Activated naive CD8-positive, alpha-beta T cell treated with anti-CD3 and anti-CD28 coated beads for 36 hours (primary cell): ENCODE measurements around the gene TNRC18. TPM values are rescaled to one million over a fixed set of nuclear protein-coding genes. Genes with fewer than 3 reads are reported as not detected.
"Not testable (repeated sequence)": the region's sequence is repeated elsewhere in the genome, so short reads cannot be mapped to it uniquely, and the experiment has no call there.

ENCODE experiments used
- DNase-seq: peaks from one replicate; pipeline ENCODE4 v3.0.0; 2021
- H3K27ac Mint-ChIP-seq: one replicate; pipeline ENCODE4 v1.8.0; 2022; ENCODE audit warnings: mild to moderate bottlenecking, moderate library complexity, mixed read lengths
- H3K27me3 Mint-ChIP-seq: one replicate; pipeline ENCODE4 v1.8.0; 2022; ENCODE audit warnings: mild to moderate bottlenecking, mixed read lengths
- H3K36me3 Mint-ChIP-seq: one replicate; pipeline ENCODE4 v1.8.0; 2021; ENCODE audit warnings: mild to moderate bottlenecking, mixed read lengths
- H3K4me1 Mint-ChIP-seq: one replicate; pipeline ENCODE4 v1.8.0; 2021; ENCODE audit warnings: mixed read lengths
- H3K4me3 Mint-ChIP-seq: one replicate; pipeline ENCODE4 v1.8.0; 2022; ENCODE audit warnings: mild to moderate bottlenecking, moderate library complexity, mixed read lengths
- H3K9me3 Mint-ChIP-seq: one replicate; pipeline ENCODE4 v1.8.0; 2022; ENCODE audit warnings: mixed read lengths
- total RNA-seq, 2 experiments: library from RNA; stranded (reverse); gene quantifications; one replicate each; pipeline ENCODE4 v1.2.3, GENCODE V29; 2021

The TNRC18 gene
- total RNA-seq, 2 experiments from 2014 or later: 47.6 to 48.0 TPM

- Mint-ChIP-seq H3K4me3 (no peak overlapping the region), H3K9me3 (no peaks in the 10 kb centered on the region), H3K4me1 (peaks cover 21% of the 10 kb centered on the region), H3K36me3 (peaks cover 9% of the 10 kb centered on the region), H3K27me3 (no peaks in the 10 kb centered on the region), H3K27ac (no peak overlapping the region)
- DNase-seq: no peak
These were observed 39.0 kb downstream of the TNRC18 start for GRCh38 chr7:5384618-5385017.

DNA sequence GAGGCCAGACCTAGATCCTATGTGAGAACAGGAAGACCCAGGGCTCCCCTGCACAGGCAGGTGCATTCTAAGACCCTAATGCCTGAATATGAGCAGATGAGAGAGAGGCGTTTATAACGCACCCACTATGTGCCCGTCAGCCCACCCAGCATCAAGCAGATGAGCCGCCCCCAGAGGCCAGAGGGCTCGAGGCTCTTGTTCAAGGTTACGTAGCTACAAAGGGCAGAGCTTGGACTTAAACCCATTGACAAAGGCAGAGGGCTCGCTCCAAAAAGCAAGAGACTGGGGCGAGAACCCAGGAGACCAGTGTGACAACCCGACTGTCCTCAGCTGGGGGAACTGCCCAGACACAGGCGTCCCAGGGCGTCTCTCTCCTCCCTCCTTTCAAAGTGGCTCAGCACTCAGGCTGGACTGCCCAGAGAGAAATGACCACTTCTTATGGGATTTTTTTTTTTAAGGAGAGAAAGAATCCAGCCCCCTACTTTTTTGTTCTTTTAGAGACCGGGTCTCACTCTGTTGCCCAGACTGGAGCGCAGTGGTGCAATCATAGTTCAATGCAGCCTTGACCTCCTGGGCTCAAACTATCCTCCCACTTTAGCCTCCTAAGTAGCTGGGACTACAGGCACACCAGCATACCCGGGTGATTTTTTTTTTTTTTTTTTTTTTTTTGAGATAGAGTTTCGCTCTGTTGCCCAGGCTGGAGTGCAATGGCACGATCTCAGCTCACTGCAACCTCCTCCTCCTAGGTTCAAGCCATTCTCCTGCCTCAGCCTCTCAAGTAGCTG is 40.1 kb downstream of the TNRC18 start:
- Mint-ChIP-seq H3K4me3 (no peak overlapping the region), H3K27ac (no peak overlapping the region), H3K27me3 (no peaks in the 10 kb centered on the region), H3K36me3 (peaks cover 9% of the 10 kb centered on the region), H3K4me1 (peaks cover 21% of the 10 kb centered on the region), H3K9me3 (no peaks in the 10 kb centered on the region)
- DNase-seq: no peak

DNA sequence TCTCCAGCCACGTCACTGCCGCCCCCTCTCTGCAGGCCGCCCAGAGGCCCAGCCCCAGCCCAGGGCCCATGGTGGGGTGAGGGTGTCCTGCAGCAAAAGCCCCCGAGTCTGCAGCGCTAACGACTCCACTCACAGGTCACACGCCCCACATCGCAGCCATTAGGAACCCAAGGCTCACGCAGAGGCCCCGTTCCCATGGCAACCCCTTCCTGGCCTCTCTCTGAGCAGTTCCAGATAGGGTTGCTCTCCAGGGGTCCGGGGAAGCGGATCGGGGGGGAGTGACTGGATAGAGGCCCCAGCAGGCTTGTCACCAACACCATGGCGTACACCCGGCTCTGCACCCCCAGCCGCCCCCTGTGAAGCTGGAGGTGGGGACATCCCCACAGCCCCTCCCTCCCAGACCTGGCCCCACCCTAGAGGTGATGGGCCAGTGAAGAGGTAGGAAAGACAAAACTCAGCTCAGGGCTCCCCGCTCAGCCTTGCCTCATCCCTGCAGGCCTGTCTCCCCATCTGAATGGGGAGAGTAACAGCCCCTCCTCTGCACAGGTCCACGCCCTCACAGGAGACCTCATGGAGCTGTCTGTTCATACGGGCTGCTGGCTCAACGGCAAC is 41.2 kb downstream of the TNRC18 start:
- Mint-ChIP-seq H3K4me3 (no peak overlapping the region), H3K36me3 (peaks cover 11% of the 10 kb centered on the region), H3K27ac (no peak overlapping the region), H3K9me3 (no peaks in the 10 kb centered on the region), H3K4me1 (peaks cover 23% of the 10 kb centered on the region), H3K27me3 (no peaks in the 10 kb centered on the region)
- DNase-seq: no peak

- H3K4me3 Mint-ChIP-seq: no peak overlapping the region
- H3K27ac Mint-ChIP-seq: no peak overlapping the region
- no peaks in the 10 kb centered on the region for H3K27me3 Mint-ChIP-seq
These were observed 42.4 kb downstream of the TNRC18 start for GRCh38 chr7:5381071-5381772.

DNA sequence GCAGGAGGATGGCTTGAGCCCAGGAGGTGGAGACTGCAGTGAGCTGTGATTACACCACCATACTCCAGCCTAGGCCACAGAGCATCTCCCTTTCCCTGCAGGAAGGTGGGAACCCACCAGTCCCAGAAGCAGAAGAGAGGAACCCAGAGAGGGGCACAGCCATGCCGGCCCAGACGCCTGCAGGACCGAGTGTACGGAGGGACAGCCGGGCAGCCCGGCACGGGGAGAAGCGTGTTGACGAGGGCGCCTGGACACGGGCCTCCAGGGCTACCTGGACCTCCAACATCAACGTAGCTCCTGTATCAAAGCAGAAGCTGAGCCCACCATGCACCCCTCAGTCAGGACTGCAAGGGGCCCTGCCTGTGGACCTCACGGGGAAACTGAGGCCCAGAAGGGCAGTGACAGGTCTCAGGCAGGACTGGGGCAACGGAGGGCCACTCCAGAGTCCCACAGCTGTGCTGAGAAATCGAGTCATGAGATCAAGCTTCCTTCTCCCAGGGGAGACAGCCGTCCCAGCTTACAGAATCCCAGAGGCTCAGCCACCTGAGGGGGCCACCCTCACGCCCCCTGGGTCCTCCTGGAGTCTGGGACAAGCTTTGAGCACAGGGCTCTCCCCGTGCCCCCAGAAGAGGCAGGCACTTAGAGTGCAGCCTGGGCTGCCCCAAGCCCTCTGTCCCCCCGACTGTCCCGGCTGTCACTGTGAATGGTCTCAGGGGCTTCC is 43.1 kb downstream of the TNRC18 start:
- H3K4me1 Mint-ChIP-seq: peaks cover 21% of the 10 kb centered on the region

More at GRCh38 chr7:5381071-5381772, 42.4 kb downstream of the TNRC18 start:
- peaks cover 23% of the 10 kb centered on the region for H3K4me1 Mint-ChIP-seq
- no peaks in the 10 kb centered on the region for H3K9me3 Mint-ChIP-seq
- DNase-seq: no peak
- H3K36me3 Mint-ChIP-seq: peaks cover 5% of the 10 kb centered on the region

GRCh38 chr7:5379546-5379945 is 44.1 kb downstream of the TNRC18 start:
- peaks cover 3% of the 10 kb centered on the region for H3K36me3 Mint-ChIP-seq
- DNase-seq: no peak
- H3K4me1 Mint-ChIP-seq: peaks cover 17% of the 10 kb centered on the region
- no peaks in the 10 kb centered on the region for H3K9me3 Mint-ChIP-seq
- H3K27ac Mint-ChIP-seq: no peak overlapping the region
- H3K27me3 Mint-ChIP-seq: no peaks in the 10 kb centered on the region
- H3K4me3 Mint-ChIP-seq: no peak overlapping the region

More for the DNA sequence above, 43.1 kb downstream of the TNRC18 start:
- Mint-ChIP-seq H3K36me3 (peaks cover 3% of the 10 kb centered on the region), H3K4me3 (no peak overlapping the region), H3K27me3 (no peaks in the 10 kb centered on the region), H3K9me3 (no peaks in the 10 kb centered on the region), H3K27ac (no peak overlapping the region)
- DNase-seq: no peak

- peaks cover 8% of the 10 kb centered on the region for H3K4me1 Mint-ChIP-seq
- no peak overlapping the region for H3K27ac Mint-ChIP-seq
- no peaks in the 10 kb centered on the region for H3K9me3 Mint-ChIP-seq
- no peak for DNase-seq
- no peaks in the 10 kb centered on the region for H3K27me3 Mint-ChIP-seq
- peaks cover 6% of the 10 kb centered on the region for H3K36me3 Mint-ChIP-seq
- H3K4me3 Mint-ChIP-seq: no peak overlapping the region
These were observed 45.8 kb downstream of the TNRC18 start for GRCh38 chr7:5377816-5378215.

- Mint-ChIP-seq H3K27ac (no peak overlapping the region), H3K4me3 (no peak overlapping the region), H3K27me3 (no peaks in the 10 kb centered on the region), H3K36me3 (peaks cover 6% of the 10 kb centered on the region), H3K9me3 (no peaks in the 10 kb centered on the region), H3K4me1 (peaks cover 7% of the 10 kb centered on the region)
- no peak for DNase-seq
These were observed 46.4 kb downstream of the TNRC18 start for GRCh38 chr7:5377279-5377678.

- H3K4me3 Mint-ChIP-seq: no peak overlapping the region
- DNase-seq: no peak
- no peak overlapping the region for H3K27ac Mint-ChIP-seq
- peaks cover 3% of the 10 kb centered on the region for H3K4me1 Mint-ChIP-seq
- H3K9me3 Mint-ChIP-seq: no peaks in the 10 kb centered on the region
- peaks cover 6% of the 10 kb centered on the region for H3K36me3 Mint-ChIP-seq
- no peaks in the 10 kb centered on the region for H3K27me3 Mint-ChIP-seq
These were observed 47.7 kb downstream of the TNRC18 start for GRCh38 chr7:5375925-5376324.

GRCh38 chr7:5374464-5374863 is 49.2 kb downstream of the TNRC18 start:
- H3K9me3 Mint-ChIP-seq: no peaks in the 10 kb centered on the region
- peaks cover 5% of the 10 kb centered on the region for H3K4me1 Mint-ChIP-seq
- no peak overlapping the region for H3K27ac Mint-ChIP-seq
- no peak for DNase-seq
- no peak overlapping the region for H3K4me3 Mint-ChIP-seq
- H3K36me3 Mint-ChIP-seq: peaks cover 8% of the 10 kb centered on the region
- no peaks in the 10 kb centered on the region for H3K27me3 Mint-ChIP-seq

DNA sequence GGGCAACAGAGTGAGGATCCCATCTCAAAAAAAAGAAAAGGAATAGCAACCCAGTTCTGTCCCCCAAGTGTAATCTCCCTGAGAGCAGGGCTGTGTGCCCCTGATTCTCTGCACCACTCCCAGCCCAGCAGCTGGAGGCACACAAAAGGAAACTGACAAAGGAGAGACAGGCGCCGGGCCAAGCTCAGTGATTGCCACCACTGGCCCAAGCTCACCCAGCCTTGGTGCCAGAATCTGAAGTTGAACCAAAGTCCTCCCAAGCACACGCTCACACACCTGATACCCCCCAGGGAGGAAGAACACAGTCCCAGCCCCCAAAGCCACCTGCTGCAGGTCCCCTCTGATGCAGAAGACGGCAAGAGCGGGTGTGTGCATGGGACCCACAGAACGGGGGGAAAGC is 50.3 kb downstream of the TNRC18 start:
- H3K36me3 Mint-ChIP-seq: peaks cover 10% of the 10 kb centered on the region
- no peaks in the 10 kb centered on the region for H3K27me3 Mint-ChIP-seq
- peaks cover 5% of the 10 kb centered on the region for H3K4me1 Mint-ChIP-seq
- no peak overlapping the region for H3K27ac Mint-ChIP-seq
- no peaks in the 10 kb centered on the region for H3K9me3 Mint-ChIP-seq
- no peak overlapping the region for H3K4me3 Mint-ChIP-seq
- no peak for DNase-seq

- no peak overlapping the region for H3K27ac Mint-ChIP-seq
- H3K4me3 Mint-ChIP-seq: no peak overlapping the region
- peaks cover 10% of the 10 kb centered on the region for H3K36me3 Mint-ChIP-seq
- no peaks in the 10 kb centered on the region for H3K27me3 Mint-ChIP-seq
- DNase-seq: no peak
- no peaks in the 10 kb centered on the region for H3K9me3 Mint-ChIP-seq
- peaks cover 7% of the 10 kb centered on the region for H3K4me1 Mint-ChIP-seq
These were observed 52.9 kb downstream of the TNRC18 start for GRCh38 chr7:5370454-5371353.

- Mint-ChIP-seq H3K4me3 (no peak overlapping the region), H3K4me1 (peaks cover 18% of the 10 kb centered on the region), H3K36me3 (peaks cover 6% of the 10 kb centered on the region), H3K9me3 (no peaks in the 10 kb centered on the region), H3K27me3 (no peaks in the 10 kb centered on the region), H3K27ac (no peak overlapping the region)
- DNase-seq: no peak
These were observed 56.0 kb downstream of the TNRC18 start for GRCh38 chr7:5367661-5368060.

GRCh38 chr7:5365976-5366625 is 57.5 kb downstream of the TNRC18 start:
- H3K27me3 Mint-ChIP-seq, H3K4me3 Mint-ChIP-seq, H3K36me3 Mint-ChIP-seq, H3K27ac Mint-ChIP-seq, H3K9me3 Mint-ChIP-seq: not testable (repeated sequence)
- peak; percentile 46 for DNase-seq
- H3K4me1 Mint-ChIP-seq: peaks cover 18% of the 10 kb centered on the region
